DMS 273 (cell line): ENCODE results near the gene COL13A1.
A peak's percentile ranks its signal among the peaks of the same experiment; 100 is the strongest.

Experiments
- DNase-seq: peaks from one replicate; lab custom pipeline; 2025; ENCODE audit not compliant: unreplicated experiment; lab: John Stamatoyannopoulos, UW

Gene COL13A1

DNA sequence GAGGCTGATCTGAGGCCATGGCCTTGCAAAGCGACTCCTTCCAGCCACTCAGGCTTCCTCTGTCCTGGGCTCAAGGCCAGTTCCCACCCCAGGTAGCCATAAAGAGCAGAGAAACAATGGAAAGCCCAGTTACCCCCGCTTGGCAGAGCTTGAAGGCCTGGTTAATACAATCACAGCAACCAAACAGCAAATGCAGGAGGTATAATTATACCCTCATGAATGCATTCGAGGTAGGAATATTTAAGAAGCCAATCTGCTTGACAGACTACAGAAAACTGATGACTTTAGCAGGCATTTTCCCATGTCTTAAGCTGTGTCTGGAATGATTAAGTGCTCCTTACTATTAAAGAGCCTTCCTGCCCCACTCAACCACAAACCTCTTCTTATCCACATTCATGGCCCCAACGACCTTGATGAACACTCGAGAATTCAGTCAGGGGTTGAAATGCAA lies 136.9 kb downstream of the COL13A1 start:
- DNase-seq = no peak

DNA sequence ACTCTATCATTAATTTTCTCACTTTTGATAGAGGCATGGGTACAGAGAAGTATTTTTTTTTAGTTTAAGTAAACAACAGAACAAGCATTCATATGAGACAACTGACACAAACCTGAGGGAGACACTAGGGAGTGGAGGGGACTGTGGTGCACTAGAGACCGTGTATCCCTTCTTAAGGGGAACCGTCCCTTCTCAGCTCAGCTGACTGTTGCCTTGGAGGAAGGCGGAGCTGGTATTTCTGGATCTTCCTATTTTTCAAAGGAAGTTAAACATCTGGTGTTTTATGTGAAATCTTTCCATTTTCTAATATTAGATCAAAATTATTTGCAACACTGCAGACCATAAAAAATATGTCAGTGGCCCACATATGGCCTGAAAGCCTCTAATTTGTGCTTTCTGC lies 137.4 kb downstream of the COL13A1 start:
- no peak for DNase-seq

DNA sequence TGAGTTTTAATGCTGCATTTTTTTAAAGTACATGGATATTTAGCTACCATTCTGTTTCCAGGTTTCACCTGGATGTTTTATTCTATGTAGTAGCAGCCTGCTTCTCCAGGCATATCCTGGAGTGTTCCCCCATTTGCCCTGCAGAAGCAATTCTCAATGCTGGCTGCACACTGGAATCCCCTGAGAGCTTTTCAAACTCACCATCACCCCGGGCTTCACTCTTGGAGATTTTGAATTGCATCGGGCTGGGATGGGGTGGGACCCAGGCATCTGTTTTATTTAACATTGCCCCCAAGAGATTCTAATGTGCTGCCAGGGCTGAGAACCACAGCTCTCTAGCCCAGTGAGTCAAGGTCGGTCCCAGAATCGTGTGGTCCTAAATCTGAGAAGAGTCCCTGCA lies 137.8 kb downstream of the COL13A1 start:
- no peak for DNase-seq

- no peak for DNase-seq
Measured at GRCh38 chr10:69941730-69942129, 140.0 kb downstream of the COL13A1 start.

- no peak for DNase-seq
Measured at GRCh38 chr10:69943292-69943820, 141.7 kb downstream of the COL13A1 start.

DNA sequence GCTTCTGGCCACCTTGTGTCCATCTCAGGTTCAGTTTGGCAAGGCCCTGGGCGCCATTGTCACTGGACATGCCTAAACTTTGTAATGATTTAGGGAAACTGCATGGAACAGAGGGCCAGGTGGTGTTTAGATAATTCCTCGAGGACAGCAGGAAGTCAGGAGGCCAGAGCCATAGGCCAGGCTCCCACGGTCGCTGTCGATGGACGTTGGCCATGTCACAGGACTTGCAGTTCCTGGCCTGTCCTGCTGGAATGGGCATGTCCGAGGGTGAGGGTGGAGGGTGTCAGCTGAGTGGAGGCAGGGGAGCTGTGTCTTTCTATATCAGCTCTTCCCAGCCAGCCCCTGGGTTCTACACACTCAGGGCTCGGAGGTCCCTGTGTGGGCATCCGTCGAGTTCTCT lies 143.1 kb downstream of the COL13A1 start:
- no peak for DNase-seq

GRCh38 chr10:69948261-69948660 lies 146.6 kb downstream of the COL13A1 start:
- no peak for DNase-seq

GRCh38 chr10:69949770-69950169 lies 148.1 kb downstream of the COL13A1 start:
- peak; percentile 9 for DNase-seq

DNA sequence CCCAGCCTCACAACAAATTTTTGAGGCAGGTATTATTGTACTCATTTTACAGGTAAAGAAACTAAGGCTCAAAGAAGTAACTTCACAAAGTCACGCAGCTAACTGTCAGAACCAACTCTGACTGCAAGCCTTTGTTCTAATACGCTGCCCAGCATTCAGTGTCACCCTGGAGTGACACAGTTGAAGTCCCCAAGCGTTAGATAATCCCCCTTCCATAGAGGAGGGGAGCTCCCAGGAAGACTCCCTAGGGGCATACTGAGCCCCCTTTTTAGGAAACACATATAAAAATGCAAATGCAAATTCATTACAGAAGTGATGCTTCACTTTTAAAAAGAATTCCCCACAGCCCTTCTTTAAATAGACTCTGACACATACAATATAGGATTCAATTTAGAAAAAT lies 150.0 kb downstream of the COL13A1 start:
- DNase-seq = no peak

DNA sequence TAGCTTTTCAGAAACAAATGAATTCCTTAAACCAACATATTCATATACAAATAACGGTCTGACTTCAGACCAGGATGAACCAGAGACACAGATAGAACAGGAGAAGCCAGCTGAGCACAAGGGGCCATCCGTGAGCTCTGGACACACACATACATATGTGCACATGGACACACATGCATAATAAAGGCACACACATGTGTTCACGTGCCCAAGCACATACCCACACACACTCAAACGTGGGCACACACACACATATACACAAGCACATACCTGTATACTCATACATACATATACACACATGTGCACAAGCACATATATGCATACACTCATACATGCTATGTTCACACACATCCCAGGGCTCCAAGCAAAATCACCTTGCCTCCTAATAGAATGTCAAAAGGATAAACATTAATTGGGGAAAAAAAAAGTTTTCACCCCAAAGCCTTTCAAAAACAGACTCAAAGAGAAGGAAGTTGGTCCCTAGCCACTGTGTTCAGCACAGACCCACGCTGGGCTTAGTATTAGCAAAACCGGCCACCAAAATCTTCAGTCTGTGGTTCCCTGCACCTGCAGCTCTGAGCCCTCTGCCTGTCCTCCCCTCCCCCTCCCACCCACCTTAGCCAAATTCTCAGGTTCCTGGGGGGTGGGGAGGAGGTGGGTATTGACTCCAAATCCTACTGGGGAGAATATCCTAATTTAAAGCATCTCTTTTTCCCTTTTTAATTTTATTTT lies 150.5 kb downstream of the COL13A1 start:
- DNase-seq = no peak

DNA sequence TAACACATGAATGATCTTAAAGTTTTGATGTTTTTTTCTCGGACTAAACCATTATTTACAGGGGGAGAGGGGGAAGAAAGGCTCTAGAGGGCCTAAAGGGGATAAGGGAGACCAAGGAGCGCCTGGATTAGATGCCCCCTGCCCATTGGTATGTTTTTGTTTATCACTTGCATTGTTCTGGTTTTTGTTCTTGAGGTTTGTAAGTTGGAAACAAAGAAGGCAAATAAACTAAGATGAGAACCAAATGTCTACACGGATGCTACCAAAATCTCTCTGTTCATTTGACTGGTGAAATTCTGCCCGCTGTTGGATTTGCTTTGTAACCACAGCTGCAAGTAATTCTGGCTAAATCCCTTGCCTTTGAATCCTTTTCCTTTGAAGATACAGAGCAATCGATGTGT lies 151.1 kb downstream of the COL13A1 start:
- DNase-seq = no peak

DNA sequence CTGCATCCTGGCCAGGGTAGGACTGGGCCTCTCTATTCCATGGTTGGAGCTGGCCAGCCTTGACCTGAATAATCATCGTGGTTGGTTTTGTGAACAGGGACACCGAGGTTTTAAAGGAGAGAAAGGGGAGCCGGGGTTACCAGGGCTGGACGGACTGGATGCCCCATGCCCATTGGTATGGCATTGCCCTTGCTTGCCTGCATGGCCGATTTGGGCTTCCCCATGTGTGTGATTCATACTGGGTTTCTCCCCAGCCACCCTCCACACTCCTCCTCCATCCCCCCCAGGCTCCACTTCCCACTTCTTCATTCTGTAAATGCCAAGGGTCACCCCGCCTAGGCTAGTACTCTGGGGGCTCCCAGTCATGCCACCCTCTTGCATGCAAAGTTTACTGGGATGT lies 152.1 kb downstream of the COL13A1 start:
- DNase-seq = no peak

GRCh38 chr10:69955211-69955805 lies 153.6 kb downstream of the COL13A1 start:
- DNase-seq = no peak

GRCh38 chr10:69955897-69956740 lies 154.4 kb downstream of the COL13A1 start:
- DNase-seq = no peak

DNA sequence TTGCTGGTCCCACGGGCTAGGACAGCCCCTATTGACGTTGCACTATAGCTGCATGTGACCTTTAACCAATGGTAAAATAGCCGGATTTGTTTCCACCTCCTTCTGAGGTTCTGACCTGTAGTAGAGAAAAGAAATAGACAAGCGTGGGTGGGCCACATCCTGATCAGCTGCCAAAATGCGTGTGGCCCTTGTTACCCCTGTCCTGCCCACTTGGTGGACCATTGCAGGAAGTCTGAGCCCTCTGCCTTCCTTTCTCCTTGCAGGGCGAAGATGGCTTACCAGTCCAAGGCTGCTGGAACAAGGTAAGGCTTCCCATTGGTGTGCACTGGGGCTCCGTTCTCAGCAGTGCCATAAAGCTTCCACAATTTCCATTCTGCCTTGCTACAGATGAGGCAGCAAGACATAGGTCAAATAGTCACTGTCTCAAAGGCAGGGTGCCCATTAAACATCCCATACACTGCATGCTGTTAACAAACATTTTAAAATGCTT lies 155.1 kb downstream of the COL13A1 start:
- DNase-seq = no peak

DNA sequence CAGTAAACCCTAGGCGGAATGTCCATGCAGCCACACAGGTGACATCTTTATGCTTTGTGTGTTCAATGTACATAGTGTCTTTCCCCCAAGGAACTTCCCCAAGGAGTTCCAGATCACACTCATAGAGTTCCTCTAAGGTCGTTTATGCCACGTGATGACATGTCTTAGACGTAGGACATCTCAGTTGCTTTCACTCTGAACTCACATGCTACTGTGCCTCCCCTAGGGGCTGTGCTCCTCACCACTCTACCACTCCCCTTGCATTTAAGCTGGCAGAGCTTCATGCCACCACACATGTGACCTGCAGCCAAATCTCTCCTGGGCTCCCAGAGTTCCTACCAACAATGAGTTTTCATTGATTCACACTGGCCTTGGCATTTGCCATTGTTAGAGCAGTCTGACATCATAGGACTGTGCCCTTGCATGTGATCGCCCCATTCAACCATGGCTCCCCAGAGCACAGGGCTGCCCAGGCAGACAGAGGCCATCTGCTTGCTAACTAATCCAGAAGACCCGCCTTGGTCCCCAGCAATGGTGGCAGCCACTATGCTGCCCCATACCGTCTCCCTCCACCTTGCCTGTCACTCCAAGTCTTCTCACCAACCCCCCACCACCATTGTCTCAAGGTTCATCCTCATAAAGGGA lies 155.7 kb downstream of the COL13A1 start:
- no peak for DNase-seq

DNA sequence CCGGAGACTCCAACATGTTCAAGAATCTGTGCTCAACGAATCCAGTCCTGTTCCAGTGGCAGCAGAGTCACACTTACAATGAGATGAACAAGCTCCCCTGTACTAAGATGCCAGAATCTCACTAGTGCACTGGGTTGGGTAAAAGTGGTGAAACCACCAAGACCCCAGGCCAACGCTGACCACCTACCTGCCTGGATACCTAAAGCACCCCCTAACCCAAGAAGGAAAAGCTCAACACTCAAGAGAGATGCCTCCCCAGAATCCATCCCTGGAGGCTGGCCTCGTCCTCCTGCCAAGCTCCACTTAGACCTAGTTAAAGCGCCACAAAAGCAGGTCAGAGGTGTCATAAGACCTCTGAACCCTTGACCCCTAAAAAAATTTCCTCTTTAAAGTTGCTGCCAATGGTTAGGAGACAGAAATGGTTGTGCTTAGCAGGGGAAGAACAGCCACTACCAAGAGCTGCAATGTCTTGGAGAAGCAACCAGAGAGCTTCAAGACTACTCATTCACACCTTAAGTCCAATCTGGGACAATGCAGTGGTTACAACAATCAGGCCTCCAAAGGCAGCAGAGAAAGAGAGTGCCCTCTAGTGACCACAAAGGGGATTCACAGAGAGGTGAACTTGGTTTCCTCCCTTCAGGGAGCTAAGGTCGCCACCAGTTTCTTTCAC lies 156.3 kb downstream of the COL13A1 start:
- peak; percentile 66 for DNase-seq

GRCh38 chr10:69958556-69958902 lies 156.8 kb downstream of the COL13A1 start:
- no peak for DNase-seq

DNA sequence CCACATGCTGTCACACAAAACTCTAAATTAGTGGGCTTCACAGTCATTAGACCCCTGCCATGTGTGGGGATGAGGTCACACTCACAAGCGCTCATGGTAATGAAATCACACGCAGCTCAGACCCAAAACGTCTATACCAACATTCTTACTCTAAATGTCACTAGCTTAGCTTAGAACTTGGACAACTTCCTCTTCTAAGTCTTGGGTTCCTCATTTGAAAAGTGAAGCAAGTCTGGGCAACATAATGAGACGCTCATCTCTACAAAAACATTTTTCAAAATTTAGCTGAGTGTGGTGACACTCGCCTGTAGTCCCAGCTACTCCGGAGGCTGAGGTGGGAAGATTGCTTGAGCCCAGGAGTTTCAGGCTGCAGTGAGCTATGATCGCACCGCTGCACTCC lies 158.2 kb downstream of the COL13A1 start:
- no peak for DNase-seq

GRCh38 chr10:69960606-69960987 lies 158.9 kb downstream of the COL13A1 start:
- DNase-seq = no peak
